PFSK-1 (cell line): ENCODE measurements around the gene PLA2G4B.

ENCODE experiments used
- POLR2AphosphoS5 ChIP-seq: IDR thresholded peaks from 2 replicates; pipeline ENCODE4 v1.6.1; 2012; ENCODE audit warnings: low read depth, mild to moderate bottlenecking, control low read depth, low read length, moderate library complexity
- TAF1 ChIP-seq: IDR thresholded peaks from 2 replicates; pipeline ENCODE4 v1.6.1; 2012; ENCODE audit warnings: low read length, control low read depth, borderline replicate concordance; ENCODE audit not compliant: insufficient read depth

DNA sequence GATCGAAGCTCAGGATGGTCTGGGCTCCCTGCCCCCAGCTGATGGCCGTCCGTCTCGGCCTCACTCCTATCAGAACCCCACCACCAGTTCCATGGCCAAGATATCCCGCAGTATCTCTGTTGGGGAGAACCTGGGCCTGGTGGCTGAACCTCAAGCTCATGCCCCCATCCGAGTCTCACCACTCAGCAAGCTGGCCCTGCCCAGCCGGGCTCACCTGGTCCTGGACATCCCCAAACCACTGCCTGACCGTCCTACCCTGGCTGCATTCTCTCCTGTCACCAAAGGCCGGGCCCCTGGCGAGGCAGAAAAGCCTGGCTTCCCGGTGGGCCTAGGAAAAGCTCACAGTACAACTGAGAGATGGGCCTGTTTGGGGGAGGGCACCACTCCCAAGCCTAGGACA is 15.1 kb upstream of the PLA2G4B start:
- TF ChIP-seq POLR2AphosphoS5 = no peak
- TF ChIP-seq TAF1 = no peak
